Measurements from ENCODE around the gene MAP3K21. TPM values are rescaled to one million over a fixed set of nuclear protein-coding genes. Genes with fewer than 3 reads are reported as not detected.

Gene MAP3K21
- total and polyA plus RNA-seq, 2 of the 8 experiments (the other 6 are each of a cell fraction or from before 2014, with no cell fraction given) = 21.2 to 21.8 TPM

DNA sequence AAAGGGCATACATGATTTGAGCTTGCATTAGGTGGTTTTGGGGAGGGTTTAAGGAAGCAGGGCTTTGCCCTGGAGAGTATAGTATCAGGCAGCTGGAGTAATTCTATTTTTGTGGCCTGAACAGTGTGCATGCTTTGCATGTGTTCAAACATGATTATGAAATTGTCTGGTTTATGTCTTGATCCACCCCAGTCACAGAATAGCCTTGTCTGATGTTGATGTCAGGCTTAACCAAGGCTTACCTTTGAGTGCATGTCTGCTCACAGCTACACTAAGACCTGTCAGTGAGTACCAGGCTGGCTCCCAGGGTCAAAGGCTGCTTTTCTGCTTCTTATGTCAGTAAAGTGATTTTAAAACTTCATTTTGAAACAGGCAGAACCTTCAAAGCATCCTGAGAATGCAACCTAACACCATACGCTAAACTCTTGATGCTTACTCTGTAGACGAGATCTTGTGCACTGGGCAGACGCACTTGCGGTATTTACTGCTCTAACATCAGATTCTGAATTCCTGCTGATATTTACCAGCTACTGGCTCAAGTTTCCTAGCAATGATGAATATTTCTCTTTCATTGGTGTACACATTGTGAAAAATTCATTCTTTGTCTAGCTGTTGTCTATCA lies 78.9 kb downstream of the MAP3K21 start (continued):
- TF ChIP-seq CHD7 (IDR thresholded peaks at IDR 0.05; ENCODE audit: insufficient replicate concordance, low read length) (no peak), GABPA (IDR thresholded peaks at IDR 0.05; ENCODE audit: borderline replicate concordance, insufficient read depth, low read length) (no peak), SRF (IDR thresholded peaks at IDR 0.05; ENCODE audit: low read depth, low read length) (no peak), NANOG (IDR thresholded peaks at IDR 0.05; ENCODE audit: insufficient read depth, low read depth, low read length, poor library complexity, severe bottlenecking) (no peak), ATF2 (IDR thresholded peaks at IDR 0.05; ENCODE audit: low read length) (no peak)

All from H1 (cell line).